GM19467 (cell line): Measurements from ENCODE around the gene DCAF4.
"Not testable (repeated sequence)": the region's sequence is repeated elsewhere in the genome, so short reads cannot be mapped to it uniquely, and the experiment has no call there.

ENCODE experiments used
- ATAC-seq: cut with Tn5 transposase; IDR thresholded peaks from one replicate; pipeline ENCODE4 v1.9.1; 2021; ENCODE audit warnings: mild to moderate bottlenecking, moderate library complexity; ENCODE audit not compliant: unreplicated experiment

DCAF4 gene

DNA sequence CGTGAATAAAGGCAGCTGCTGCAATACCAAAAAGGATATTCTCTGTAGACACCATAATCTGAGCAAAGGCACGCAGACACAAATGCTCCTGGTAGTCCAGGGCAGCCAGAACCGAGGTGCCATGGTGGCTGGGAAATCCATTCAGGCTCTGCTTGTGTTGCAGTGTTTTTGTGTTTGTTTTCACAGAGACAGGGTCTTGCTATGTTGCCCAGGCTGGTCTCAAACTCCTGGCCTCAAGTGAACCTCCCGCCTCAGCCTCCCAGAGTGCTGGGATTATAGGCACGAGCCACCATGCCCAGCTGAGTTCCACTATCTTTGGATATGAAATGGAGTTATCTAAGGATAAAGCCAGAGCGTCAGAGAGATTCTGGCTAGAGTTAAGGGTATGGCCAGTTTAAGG lies 39.8 kb downstream of the DCAF4 start:
- no peak for ATAC-seq

DNA sequence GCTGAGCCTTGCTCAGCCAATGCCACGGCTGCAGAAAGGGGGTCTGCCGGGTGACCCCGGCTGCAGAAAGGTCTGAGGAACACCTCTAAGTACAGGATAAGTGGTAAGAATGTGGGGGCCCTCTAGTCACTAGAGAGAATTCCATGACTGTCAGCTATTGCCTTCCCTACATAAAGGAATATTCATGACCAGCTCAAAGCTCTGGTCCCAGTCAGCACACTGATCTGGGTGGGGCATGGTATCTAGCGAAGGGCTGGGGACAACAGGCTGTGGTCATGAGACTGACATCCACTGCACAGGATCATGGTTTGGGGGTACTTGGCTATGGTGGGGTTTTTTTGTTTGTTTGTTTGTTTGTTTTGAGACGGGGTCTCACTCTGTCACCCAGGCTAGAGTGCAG lies 42.1 kb downstream of the DCAF4 start:
- no peak for ATAC-seq

DNA sequence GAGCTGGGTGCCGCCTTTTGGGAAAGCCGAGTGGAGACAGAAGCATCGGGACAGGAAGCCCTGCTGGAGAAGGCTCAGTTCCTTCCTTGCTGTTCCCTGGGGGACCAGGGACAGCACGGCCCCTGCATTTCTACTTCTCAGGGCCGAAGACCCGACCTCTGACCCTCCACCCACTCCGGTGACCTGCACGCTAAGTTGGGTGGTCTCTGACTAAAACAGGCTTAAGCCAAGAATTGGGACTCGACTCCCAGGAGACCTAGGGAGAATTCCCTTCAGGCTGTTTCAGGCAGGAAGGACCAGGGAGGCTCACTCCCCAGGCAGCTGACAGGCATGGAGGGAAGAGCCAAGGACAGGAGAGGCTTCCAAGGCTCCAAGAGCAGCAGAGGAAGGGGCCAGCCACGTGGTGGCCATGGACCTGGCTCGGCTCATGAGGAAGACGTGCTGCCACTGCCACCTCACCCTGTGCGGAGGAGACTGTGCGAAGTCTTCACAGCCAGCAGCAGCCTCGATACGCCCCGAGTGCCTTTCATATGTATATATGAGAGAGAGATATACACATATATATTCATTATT lies 43.9 kb downstream of the DCAF4 start:
- no peak for ATAC-seq

DNA sequence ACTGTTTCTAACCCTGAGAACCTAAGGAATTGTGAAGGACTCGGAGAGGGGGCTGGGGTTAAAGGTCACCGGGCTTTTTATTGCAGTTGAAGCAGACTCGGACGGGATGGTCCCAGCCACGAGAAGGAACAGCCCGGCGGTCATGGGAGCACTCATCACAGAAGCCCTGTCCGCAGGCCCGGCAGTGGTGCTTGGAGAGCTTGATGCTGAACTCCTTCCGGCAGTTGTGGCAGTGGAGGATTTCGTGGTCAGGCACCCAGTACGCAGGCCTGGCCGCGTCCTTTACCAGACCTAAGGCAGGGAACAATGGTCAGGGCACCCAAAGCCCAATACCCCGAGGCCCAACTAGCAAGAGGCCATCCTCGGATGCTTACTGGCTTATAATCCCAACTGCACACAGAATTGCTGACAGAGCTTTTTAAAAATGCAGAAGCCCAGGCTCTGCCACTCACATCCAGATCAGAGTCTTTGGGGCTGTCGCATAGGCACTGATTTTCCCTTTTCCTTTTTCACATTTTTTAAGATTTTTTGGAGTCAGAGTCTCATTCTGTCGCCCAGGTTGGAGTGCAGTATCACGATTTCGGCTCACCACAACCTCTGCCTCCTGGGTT lies 44.7 kb downstream of the DCAF4 start:
- ATAC-seq: no peak

DNA sequence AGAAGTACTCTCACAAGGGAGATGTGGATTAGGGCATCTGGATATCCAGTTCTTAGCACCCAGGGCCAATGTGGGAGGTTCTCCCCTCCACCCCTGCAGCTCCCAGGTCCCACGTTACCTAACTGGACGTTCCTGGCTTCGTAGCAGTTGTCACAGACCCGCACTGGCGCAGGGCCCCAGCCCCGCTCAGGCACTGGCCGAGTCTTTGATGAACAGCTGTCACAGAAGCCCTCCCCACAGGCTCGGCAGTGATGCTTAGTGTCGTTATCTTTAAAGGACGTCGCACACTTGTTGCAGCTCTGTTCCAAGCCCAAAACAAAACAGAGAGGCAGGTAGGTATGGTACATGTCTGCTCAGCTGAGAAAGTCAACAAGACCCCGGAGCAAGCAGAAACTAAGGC lies 48.4 kb downstream of the DCAF4 start:
- ATAC-seq: no peak

DNA sequence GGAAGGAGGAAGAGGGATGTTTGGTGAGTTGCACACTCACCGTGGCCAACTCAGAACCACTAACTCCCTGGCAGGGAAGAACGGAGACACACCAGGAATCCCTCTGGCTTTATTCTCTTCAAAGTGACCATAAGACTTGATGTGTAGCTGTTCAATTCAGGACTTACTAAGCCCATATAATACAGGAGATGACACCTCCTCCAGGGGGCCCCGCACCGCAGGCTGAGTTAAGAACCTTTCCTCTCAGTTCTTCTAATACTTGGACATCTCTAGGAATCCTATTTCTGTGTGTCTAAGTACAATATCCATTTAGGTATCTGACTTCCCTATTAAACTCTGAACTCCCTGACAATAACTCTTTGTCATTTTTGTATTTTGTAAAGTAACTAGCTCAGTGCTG lies 49.5 kb downstream of the DCAF4 start:
- ATAC-seq: no peak

DNA sequence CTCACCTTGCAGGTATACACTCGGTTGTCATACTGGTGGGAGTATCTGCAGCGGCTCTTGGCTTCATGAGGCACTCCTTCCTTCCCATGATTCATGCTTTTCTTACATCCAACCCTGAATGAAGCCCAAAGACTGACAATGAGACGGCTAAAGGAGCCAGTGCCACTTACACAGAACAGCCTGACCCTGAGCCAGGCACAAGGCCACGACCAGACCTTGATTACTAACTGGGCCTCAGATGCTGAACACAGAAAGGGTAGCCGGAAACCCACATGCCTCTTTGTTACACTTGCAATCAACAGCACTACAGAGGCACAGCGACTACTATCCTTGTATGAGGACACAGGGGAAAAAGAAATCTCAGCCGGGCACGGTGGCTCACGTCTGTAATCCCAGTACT lies 52.6 kb downstream of the DCAF4 start:
- no peak for ATAC-seq

DNA sequence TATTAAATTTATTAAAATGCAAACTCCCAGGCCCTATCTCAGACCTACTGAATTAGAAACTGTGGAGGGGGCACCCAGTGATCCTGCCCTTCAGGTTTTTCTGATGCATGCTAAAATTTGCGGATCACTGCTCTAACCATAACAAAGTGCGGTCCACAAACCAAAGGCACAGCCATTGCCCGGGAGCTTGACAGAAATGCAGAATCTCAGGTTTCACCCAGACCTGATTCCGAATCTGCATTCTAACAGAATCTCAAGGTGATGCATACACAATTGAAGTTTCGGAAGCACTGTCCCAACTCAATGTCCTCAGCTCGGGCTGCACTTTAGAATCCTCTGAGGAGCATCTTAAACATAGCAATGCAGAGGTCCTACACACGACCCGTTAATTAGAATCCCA lies 54.6 kb downstream of the DCAF4 start:
- ATAC-seq: no peak

DNA sequence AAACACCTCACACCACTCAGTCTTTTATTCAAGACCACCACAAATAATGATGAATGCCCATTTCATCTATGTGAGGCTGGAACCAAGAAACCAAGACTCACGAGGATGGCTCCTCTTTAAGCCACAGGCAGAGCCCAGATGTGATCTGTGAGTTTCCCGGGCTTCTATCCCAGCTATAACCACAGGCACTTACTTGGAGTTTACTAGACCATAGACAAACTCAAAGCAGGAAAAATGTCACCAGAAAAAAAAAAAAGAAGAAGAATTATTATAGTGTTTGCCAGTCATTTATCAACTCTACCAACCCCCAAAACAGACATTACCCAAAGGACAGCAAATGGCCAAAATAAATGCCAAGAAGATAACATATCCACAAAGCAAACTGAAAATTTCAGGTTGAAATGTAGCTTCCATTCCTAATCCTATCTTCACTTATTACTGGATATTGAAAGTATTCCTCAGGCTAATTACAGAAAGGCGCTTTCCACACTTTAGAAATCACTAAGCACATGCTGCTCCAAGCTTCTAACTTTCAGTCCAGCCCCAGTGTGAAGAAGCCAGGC lies 56.0 kb downstream of the DCAF4 start:
- ATAC-seq: no peak

DNA sequence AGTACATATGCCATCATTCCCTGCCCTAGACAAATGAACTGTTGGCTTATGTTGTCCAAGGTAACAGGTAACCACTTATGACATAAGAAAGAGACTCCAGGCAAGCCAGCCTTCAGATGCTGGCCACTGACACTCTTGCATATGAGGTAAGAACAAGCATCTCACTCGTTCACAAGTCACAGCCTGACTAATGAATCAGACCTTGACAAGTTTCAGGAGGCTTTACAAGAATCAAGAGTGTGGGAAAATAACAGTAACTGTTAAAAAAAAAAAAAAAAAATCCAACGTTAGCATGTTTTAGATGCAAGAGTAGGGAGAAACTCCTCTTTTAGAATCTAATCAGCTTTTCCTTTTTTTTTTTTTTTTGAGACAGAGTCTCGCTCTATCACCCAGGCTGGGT lies 60.0 kb downstream of the DCAF4 start:
- ATAC-seq: no peak

DNA sequence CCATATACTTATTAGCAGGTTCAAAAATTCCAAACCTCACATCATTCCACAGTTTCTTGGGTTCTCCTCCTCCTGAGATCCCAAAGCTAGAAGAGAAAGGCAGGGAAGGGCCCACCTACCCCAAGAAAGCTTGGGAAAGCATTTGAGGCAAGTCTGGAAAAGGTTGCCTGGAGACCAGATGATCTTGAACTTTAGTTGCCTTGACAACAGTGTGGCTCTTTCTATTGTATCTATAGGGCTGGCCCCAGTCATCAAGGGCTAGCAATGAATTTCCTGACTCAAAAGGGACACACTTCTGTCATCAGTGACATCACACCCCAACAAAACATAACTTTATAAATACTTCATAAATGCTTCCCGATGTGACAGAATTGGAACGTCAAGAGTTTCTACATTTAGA lies 60.6 kb downstream of the DCAF4 start:
- ATAC-seq: no peak

DNA sequence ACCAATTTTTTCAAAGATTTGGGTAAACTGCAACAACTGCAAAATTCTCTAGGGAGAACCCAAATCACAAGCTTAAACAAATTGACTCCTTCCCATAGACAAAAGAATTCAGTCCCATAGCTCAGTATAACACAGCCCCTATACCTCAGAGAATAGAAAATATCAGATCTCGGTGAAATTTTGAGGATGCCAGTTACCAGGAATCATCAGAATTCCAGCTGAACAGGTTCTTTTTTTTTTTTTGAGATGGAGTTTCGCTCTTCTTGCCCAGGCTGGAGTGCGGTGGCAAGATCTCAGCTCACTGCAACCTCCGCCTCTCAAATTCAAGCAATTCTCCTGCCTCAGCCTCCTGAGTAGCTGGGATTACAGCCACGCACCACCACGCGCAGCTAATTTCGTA lies 63.9 kb downstream of the DCAF4 start:
- ATAC-seq: no peak

DNA sequence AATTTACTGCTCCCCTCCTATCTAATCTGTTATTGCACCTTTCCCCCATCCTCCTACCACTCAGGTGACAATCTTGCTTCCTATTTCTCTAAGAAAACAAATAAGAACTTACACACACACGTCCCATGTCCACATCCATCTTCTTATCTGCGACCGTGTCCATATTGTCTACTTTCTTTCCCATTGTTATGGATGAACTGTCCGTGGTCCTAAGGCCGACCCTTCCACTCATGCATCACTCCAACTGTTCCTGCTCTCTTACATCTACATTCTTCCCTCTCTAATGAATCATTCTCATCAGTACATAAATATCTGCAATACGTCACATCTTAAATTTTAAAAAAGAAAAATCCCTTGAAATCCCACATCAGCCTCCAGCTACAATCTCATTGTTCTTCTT lies 70.7 kb downstream of the DCAF4 start:
- ATAC-seq: no peak

DNA sequence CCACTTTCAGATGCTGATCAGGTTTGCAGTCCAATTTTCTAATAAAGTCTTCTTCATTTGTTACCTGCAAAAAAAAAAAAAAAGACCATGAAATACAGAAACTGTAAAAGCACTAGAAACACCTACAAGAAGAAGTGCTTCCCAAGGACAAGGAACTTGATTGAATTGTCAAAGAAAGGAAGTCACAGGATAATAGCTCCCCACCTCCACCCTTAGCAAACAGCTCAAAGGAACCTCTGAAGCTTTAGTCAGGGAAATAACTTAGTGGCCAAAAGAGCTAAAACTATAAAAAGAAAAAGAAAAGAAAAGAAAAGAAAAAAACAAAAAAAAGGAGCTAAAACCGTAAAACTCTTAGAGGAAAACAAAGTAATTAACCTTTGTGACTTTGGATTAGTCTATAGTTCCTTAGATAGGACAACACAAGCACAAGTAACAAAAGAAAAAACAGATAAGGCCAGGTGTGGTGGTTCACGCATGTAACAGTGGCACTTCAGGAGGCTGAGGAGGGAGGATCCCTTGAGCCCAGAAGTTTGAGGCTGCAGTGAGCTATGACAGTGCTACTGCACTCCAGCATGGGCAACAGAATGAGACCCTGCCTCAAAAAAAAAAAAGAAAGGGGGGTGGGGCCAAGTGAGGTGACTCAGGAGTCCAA lies 72.1 kb downstream of the DCAF4 start:
- ATAC-seq: no peak

DNA sequence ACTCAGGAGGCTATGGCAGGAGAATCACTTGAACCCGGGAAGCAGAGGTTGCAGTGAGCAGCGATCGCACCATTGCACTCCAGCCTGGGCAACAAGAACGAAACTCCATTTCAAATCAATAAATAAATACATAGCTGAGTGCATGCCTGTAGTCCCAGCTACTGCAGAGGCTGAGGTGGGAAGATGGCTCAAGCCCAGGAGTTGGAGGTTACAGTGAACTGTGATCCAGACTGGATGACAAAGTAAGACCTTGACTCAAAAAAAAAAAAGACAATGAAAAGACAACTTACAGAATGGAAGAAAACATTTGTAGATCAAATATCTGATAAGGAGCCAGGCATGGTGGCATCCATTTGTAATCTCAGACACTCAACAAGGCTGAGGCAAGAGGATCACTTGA lies 73.1 kb downstream of the DCAF4 start:
- no peak for ATAC-seq

DNA sequence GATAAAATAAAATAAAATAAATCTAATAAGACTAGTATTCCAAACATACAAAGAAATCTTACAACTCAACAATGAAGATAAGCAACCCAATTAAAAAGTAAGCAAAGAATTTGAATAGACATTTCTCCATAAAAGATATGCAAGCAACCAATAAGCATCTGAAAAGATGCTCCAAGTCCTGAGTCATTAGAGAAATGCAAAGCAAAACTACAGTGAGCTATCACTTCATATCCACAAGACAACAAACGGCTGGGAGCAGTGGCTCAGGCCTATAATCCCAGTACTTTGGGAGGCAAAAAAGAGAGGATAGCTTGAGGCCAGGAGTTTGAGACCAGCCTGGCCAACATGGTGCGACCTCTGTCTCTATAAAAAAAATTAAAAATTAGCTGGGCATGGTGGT lies 73.8 kb downstream of the DCAF4 start:
- no peak for ATAC-seq

DNA sequence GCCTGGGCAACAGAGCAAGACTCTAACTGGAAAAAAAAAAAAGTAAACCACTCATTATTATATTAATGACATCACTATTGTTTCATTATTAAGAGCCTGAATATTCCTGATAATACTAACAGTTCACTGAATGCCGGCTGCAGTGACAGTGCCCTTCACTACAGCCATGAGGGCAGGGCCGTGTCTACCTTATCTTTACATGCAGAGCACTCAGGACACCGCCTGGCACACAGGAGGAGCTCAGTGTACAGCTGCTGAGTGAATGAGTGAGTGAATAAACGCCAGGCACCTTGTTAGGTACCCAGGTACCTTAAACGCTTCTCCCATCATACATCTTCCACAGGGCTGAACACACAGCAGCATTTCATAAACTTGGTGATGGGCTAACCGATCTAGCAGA lies 77.4 kb downstream of the DCAF4 start:
- ATAC-seq: no peak

DNA sequence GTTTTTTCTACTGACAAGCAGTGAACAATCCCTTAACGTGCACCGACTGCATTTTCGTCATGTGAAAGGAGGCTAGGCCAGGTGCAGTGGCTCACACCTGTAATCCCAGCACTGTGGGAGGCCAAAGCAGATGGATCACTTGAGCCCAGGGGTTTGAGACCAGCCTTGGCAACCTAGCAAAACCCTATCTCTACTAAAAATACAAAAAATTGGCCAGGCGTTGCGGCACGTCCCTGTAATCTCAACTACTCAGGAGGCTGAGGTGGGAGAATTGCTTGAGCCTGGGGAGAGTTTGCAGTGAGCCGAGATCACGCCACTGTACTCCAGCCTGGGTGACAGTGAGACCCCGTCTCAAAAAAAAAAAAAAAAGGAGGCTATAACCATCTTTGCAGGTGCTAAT lies 78.4 kb downstream of the DCAF4 start:
- ATAC-seq: not testable (repeated sequence)

DNA sequence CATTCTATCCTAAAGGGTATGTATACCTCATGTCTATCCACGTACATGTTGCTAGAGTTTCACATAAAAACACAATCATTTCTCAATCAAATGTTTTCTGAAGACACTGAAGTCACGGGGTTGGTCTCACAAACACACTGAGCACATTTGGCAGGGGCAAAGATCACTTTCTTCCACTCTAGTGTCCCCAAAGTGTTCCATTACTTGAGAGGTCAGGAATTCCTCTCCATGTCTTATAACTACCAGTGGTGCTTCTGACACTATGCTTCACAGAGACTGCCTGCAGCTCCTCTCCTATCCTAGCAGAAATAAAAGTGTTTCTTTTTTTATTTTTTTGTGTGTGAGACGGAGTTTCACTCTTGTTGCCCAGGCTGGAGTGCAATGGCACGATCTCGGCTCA lies 81.6 kb downstream of the DCAF4 start:
- ATAC-seq: no peak

DNA sequence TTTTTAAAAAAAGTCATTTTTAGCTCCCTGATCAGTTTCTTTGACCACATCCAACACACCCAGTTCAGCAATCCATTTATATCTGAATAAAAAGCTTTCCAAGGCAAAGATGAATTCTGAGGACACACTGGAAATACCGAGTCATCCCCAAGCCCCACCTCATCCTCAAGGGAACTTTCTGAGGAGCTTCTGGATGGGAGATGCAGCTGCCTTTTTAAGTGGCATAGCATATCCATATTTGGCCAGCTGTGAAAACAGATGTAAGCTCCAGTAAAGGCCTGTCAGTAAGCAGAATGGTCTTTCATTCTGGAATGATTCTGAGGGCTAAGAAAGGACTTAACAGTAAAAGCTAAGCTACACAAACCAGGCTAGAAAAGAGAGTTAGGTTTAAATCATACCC lies 82.2 kb downstream of the DCAF4 start:
- no peak for ATAC-seq
